Inflammatory macrophage (primary cell): Measurements from ENCODE around the gene TAL2.

Experiments used
- DNase-seq, 2 donors: peaks; one replicate each; pipeline ENCODE4 v3.0.0-alpha.2; 2020 to 2022

Gene TAL2

GRCh38 chr9:105710638-105711037 is 48.4 kb downstream of the TAL2 start:
- DNase-seq = no peak

GRCh38 chr9:105711867-105712266 is 49.6 kb downstream of the TAL2 start:
- no peak for DNase-seq

GRCh38 chr9:105712297-105712696 is 50.0 kb downstream of the TAL2 start:
- DNase-seq = no peak
